Astrocyte (in vitro differentiated cells and primary cell): ENCODE results near the gene FBXO46. TPM values are rescaled to one million over a fixed set of nuclear protein-coding genes. Genes with fewer than 3 reads are reported as not detected.

Experiments
- DNase-seq: peaks from one replicate; pipeline ENCODE4 v3.0.0-alpha.2; 2010; ENCODE audit warnings: low read depth
- FAIRE-seq: peaks from 2 replicates; lab custom pipeline; 2011; peaks lifted over from hg19 to GRCh38; lab: Jason Lieb, UNC
- H2AFZ ChIP-seq: 2 replicates; pipeline ENCODE4 v1.6.0; 2012; ENCODE audit warnings: low read depth, low read length, inconsistent platforms
- H3K27ac ChIP-seq: 2 replicates; pipeline ENCODE4 v1.5.1; 2011; ENCODE audit warnings: low read depth, low read length, inconsistent platforms
- H3K27me3 ChIP-seq: 2 replicates; pipeline ENCODE4 v1.6.0; 2011; ENCODE audit warnings: low read length, inconsistent platforms; ENCODE audit not compliant: insufficient read depth
- H3K36me3 ChIP-seq: 2 replicates; pipeline ENCODE4 v1.5.1; 2011; ENCODE audit warnings: low read length, inconsistent platforms; ENCODE audit not compliant: insufficient read depth
- H3K4me1 ChIP-seq: 2 replicates; pipeline ENCODE4 v1.5.1; 2011; ENCODE audit warnings: low read length, inconsistent platforms; ENCODE audit not compliant: insufficient read depth
- H3K4me2 ChIP-seq: 2 replicates; pipeline ENCODE4 v1.6.0; 2012; ENCODE audit warnings: low read length, inconsistent platforms
- H3K4me3 ChIP-seq: 2 replicates; pipeline ENCODE4 v1.5.1; 2011; ENCODE audit warnings: low read depth, mild to moderate bottlenecking, low read length, inconsistent platforms; ENCODE audit not compliant: insufficient read depth
- H3K79me2 ChIP-seq: 2 replicates; pipeline ENCODE4 v1.6.0; 2012; ENCODE audit warnings: mild to moderate bottlenecking, low read length, inconsistent platforms; ENCODE audit not compliant: insufficient read depth
- H3K9ac ChIP-seq: 2 replicates; pipeline ENCODE4 v1.6.0; 2012; ENCODE audit warnings: mild to moderate bottlenecking, low read length, inconsistent platforms
- H3K9me3 ChIP-seq: 2 replicates; pipeline ENCODE4 v1.5.1; 2012; ENCODE audit warnings: low read depth, mild to moderate bottlenecking, low read length, inconsistent platforms; ENCODE audit not compliant: insufficient read depth
- H4K20me1 ChIP-seq: 2 replicates; pipeline ENCODE4 v1.6.0; 2012; ENCODE audit warnings: low read length, inconsistent platforms; ENCODE audit not compliant: insufficient read depth
- H3K27ac Mint-ChIP-seq: one replicate; pipeline ENCODE4 v1.8.0; 2021; ENCODE audit warnings: mild to moderate bottlenecking, mixed read lengths; ENCODE audit not compliant: unreplicated experiment
- H3K27me3 Mint-ChIP-seq: one replicate; pipeline ENCODE4 v1.8.0; 2021; ENCODE audit warnings: low read depth, mixed read lengths; ENCODE audit not compliant: unreplicated experiment
- H3K36me3 Mint-ChIP-seq: one replicate; pipeline ENCODE4 v1.8.0; 2021; ENCODE audit warnings: low read depth, mixed read lengths; ENCODE audit not compliant: unreplicated experiment
- H3K4me1 Mint-ChIP-seq: one replicate; pipeline ENCODE4 v1.8.0; 2021; ENCODE audit warnings: low read depth, mixed read lengths; ENCODE audit not compliant: unreplicated experiment
- H3K4me3 Mint-ChIP-seq: one replicate; pipeline ENCODE4 v1.8.0; 2021; ENCODE audit warnings: mild to moderate bottlenecking, moderate library complexity, mixed read lengths; ENCODE audit not compliant: unreplicated experiment
- H3K9me3 Mint-ChIP-seq: one replicate; pipeline ENCODE4 v1.8.0; 2021; ENCODE audit warnings: mild to moderate bottlenecking, mixed read lengths; ENCODE audit not compliant: unreplicated experiment
- EZH2 ChIP-seq: IDR thresholded peaks from 2 replicates; pipeline ENCODE4 v1.6.1; 2012; ENCODE audit warnings: mild to moderate bottlenecking, low read length, inconsistent platforms; ENCODE audit not compliant: insufficient read depth
- microRNA-seq: library from miRNA; unstranded; fragments of <30 nt; microRNA quantifications from one replicate; pipeline ENCODE4 v1.2.0, GENCODE V29; 2020
- total RNA-seq: library from RNA; stranded (reverse); gene quantifications from 2 replicates; pipeline ENCODE4 v1.2.1, GENCODE V29; 2021

The FBXO46 gene
- total RNA-seq, 1 donor from 2014 or later, result 21.1 TPM

- TF ChIP-seq EZH2, result no peak
- Histone ChIP-seq H3K27me3 (peaks cover 9% of the 10 kb centered on the region), H3K9ac (no peak overlapping the region), H3K36me3 (no peaks in the 10 kb centered on the region), H3K27ac (no peak overlapping the region), H3K4me2 (no peak overlapping the region), H3K4me1 (no peaks in the 10 kb centered on the region), H2AFZ (no peak overlapping the region), H3K79me2 (no peaks in the 10 kb centered on the region), H4K20me1 (no peaks in the 10 kb centered on the region), H3K9me3 (no peaks in the 10 kb centered on the region), H3K4me3 (no peak overlapping the region)
- FAIRE-seq (no peak), DNase-seq (no peak)
- Mint-ChIP-seq H3K27ac (no peak overlapping the region), H3K4me1 (no peaks in the 10 kb centered on the region), H3K9me3 (no peaks in the 10 kb centered on the region), H3K27me3 (peaks cover 27% of the 10 kb centered on the region), H3K36me3 (no peaks in the 10 kb centered on the region), H3K4me3 (no peak overlapping the region)
Observed at GRCh38 chr19:45660636-45661035, 70.1 kb downstream of the FBXO46 start.

Small RNA genes within 50 kb of the gene (microRNA-seq; reads per million reads assigned to microRNA genes)
- gene MIR642A, result not detected
- not detected for gene MIR642B

Other genes starting within 250 kb of the FBXO46 start
- 29.1 and 35.3 TPM in 2 replicates for gene RTN2, start 233.8 kb downstream of the FBXO46 start, total RNA-seq
- gene PPM1N, start 232.5 kb downstream of the FBXO46 start, total RNA-seq, result 0.67 and 1.3 TPM in 2 replicates
- 205 and 222 TPM in 2 replicates for gene VASP, start 223.4 kb downstream of the FBXO46 start, total RNA-seq
- 12.4 and 12.8 TPM in 2 replicates for gene OPA3, start 146.1 kb downstream of the FBXO46 start, total RNA-seq
- gene GPR4, start 128.7 kb downstream of the FBXO46 start, total RNA-seq, result 0.14 and 0.30 TPM in 2 replicates
- 24.6 and 27.8 TPM in 2 replicates for gene EML2, start 91.5 kb downstream of the FBXO46 start, total RNA-seq
- 4.4 and 4.6 TPM in 2 replicates for gene GIPR, start 62.7 kb downstream of the FBXO46 start, total RNA-seq
- 416 and 459 TPM in 2 replicates for gene SNRPD2, start 38.9 kb downstream of the FBXO46 start, total RNA-seq
- gene QPCTL, start 38.2 kb downstream of the FBXO46 start, total RNA-seq, result 21.8 and 23.4 TPM in 2 replicates
- gene MEIOSIN, start 2.5 kb upstream of the FBXO46 start, total RNA-seq, result not detected in 2 replicates
- 23.5 and 24.8 TPM in 2 replicates for gene SIX5, start 38.4 kb upstream of the FBXO46 start, total RNA-seq
- 55.9 and 75.2 TPM in 2 replicates for gene DMPK, start 51.6 kb upstream of the FBXO46 start, total RNA-seq
- gene DMWD, start 61.9 kb upstream of the FBXO46 start, total RNA-seq, result 61.9 and 69.0 TPM in 2 replicates
- gene RSPH6A, start 84.4 kb upstream of the FBXO46 start, total RNA-seq, result 0.12 and 0.23 TPM in 2 replicates
- gene SYMPK, start 132.3 kb upstream of the FBXO46 start, total RNA-seq, result 70.0 and 73.5 TPM in 2 replicates
- 0.58 and 0.59 TPM in 2 replicates for gene FOXA3, start 133.4 kb upstream of the FBXO46 start, total RNA-seq
- gene IRF2BP1, start 155.2 kb upstream of the FBXO46 start, total RNA-seq, result 18.8 and 22.9 TPM in 2 replicates
- gene MYPOP, start 171.7 kb upstream of the FBXO46 start, total RNA-seq, result 11.0 and 11.7 TPM in 2 replicates
- not detected in 2 replicates for gene NANOS2, start 183.9 kb upstream of the FBXO46 start, total RNA-seq
- 10.7 and 11.1 TPM in 2 replicates for gene NOVA2, start 243.0 kb upstream of the FBXO46 start, total RNA-seq